ENCODE measurements around the gene RNF13.
A peak's percentile ranks its signal among the peaks of the same experiment; 100 is the strongest.

The RNF13 gene

DNA sequence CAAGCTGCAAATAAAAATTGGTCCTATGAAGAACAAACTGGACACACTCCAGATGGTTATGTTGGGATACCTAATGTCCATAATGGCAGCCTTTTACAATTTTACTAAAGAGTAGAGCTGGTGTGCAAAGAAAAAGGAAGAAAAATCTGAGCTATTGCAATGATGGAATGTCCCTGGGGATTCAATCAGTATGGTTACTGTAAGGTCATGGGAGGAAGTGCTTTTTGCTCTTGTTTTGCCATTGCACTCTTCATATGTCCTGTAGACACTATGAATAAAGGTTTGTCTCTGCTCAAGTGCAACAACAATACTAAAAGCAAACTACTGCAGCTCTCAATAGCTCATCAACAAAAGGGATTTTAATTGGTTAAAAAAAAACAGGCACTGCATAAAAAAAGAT is 152.3 kb downstream of the RNF13 start:
- TF ChIP-seq GATA2 (IDR thresholded peaks at IDR 0.05; ENCODE audit: low read depth, low read length): no peak
- no peak for TF ChIP-seq GATA3 (IDR thresholded peaks at IDR 0.05; ENCODE audit: low read depth, low read length)

- no peak for TF ChIP-seq GATA2 (IDR thresholded peaks at IDR 0.05; ENCODE audit: low read depth, low read length)
- no peak for TF ChIP-seq GATA3 (IDR thresholded peaks at IDR 0.05; ENCODE audit: low read depth, low read length)
These were observed 154.2 kb downstream of the RNF13 start for GRCh38 chr3:149967086-149967685.

DNA sequence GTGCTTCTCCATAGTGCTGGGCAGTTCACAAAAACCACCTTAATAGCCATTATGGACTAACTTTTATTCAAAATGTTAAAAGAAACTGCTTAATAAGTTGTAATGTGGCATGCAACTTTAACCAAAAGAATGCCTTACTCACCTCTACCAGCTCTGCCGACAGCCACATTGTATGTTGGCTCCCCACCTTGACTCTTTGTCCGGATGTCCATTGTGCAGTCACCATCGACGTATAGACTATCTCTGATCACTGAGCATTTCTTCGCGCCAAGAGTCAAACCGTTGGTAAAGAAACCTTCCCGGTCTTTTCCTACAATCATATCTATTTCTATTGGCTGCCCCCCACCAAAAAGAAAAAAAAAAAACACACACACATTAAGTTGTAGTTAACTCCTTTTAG is 155.2 kb downstream of the RNF13 start:
- no peak for TF ChIP-seq GATA2 (IDR thresholded peaks at IDR 0.05; ENCODE audit: low read depth, low read length)
- TF ChIP-seq GATA3 (IDR thresholded peaks at IDR 0.05; ENCODE audit: low read depth, low read length): no peak

GRCh38 chr3:149969110-149969939 is 156.3 kb downstream of the RNF13 start:
- TF ChIP-seq GATA3 (IDR thresholded peaks at IDR 0.05; ENCODE audit: low read depth, low read length): no peak
- TF ChIP-seq GATA2 (IDR thresholded peaks at IDR 0.05; ENCODE audit: low read depth, low read length): no peak

DNA sequence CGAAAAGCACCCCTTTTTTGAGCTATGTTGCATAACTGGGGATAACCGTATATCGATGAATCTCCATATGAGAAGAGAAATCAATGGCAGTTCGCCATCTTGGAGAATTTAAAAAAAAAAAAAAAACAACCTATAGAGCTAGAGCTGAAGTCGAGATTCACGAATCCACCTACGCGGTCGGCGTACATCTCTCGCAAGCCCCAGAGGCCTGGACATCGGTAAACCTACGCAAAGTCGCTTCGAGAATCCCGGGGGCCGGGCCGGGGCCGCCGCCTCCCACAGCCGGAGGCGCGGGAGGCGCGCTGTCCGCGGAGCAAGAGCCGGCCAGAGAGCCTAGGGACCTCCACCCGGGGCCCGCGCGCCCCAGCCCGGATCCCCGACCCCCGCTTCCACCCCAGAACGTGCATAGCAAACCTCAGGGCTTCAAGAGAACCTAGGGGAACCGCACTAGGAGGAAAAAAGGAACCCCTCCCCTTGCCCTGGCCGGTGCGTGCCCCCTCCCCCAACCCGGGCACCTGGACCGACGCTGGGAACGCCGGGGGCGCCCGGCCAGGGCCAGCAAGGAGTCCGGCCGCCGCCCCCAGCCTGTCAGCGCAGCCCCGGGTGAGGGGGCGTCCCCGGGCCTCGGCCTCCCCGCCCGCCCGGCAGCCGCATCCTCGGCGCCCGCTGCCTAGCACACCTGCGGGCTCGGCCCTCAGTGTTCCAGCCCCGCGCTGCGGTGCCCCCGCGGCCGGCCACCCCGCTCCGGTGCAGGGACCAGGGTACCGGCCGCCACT is 157.1 kb downstream of the RNF13 start:
- TF ChIP-seq GATA3 (IDR thresholded peaks at IDR 0.05; ENCODE audit: low read depth, low read length): no peak
- TF ChIP-seq GATA2 (IDR thresholded peaks at IDR 0.05; ENCODE audit: low read depth, low read length): no peak

DNA sequence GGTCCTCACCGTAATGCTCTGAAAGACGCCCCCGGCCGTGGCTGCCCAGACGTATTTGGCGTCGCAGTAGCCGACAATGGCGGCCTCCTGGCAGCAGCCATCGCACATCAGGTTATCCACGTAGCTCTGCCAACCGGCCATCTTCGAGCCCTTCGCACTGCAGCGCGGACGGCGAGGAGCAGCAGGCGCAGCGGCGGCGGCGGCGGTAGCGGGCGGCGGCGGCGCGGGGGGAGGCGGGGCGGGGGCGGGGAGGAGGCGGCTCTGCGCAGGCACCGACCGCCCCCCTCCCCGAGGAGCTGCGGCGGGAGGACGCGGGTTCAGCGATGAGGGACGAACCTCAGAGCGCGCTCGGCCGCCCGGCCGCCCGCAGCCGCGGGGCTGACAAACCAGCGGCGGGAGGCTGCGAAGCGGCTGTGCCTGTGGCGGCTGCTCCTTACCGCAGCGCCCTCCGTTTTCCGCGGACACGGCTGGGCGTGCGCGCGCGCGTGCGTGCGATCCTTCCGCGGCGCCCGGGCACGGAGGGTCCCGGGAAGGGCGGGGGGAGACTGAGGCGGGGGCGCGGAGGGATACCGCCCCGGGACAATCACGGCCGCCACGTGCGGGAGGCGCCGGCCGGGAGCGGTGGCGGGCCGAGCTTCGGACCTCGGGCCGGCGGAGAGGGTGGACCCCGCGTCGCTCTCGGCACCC is 157.8 kb downstream of the RNF13 start, which contains the start of gene PFN2:
TSS of gene PFN2 (minus strand) at position 180 of the 687 bp plus-strand sequence. CDS start at position 141, 39 bp downstream.
- TF ChIP-seq GATA3 (IDR thresholded peaks at IDR 0.05; ENCODE audit: low read depth, low read length) (no peak), GATA2 (IDR thresholded peaks at IDR 0.05; ENCODE audit: low read depth, low read length) (no peak; the same call in 1 of the 2 replicates)

DNA sequence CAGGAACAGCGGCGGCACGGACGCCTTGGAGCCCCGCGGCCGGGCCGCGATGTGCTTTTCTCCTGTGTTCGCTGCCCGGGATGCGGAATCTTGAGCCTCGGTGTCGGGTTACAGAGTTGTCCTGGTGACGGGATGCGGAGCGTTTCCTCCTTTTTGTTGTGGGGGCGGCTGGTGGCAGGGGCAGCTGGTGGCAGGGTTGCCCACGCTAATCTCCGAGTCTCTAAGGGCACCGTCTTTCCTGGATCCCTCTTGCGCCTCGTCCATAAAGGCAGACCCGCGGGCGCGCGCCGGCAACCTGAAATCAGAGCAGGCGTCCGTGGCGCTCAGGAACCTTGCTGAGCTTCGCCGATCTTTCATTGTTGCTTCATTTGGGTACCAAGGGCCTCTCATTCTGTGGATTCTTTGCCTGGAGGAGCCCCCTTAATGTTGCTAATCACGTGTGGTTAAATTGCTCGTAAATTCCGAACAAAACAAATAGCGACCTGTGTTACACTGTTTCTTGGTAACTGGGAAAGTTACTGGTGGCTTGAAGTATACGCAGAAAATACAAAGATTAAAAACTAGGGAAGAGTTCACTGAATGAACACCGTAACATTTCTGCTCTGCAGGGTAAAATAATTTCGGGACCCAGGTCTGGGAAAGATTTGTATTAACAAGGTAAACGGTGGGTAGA is 158.5 kb downstream of the RNF13 start:
- TF ChIP-seq GATA3 (IDR thresholded peaks at IDR 0.05; ENCODE audit: low read depth, low read length): no peak
- TF ChIP-seq GATA2 (IDR thresholded peaks at IDR 0.05; ENCODE audit: low read depth, low read length): 0 out of 2 replicates have a peak, but pooled peaks have one; percentile 6

DNA sequence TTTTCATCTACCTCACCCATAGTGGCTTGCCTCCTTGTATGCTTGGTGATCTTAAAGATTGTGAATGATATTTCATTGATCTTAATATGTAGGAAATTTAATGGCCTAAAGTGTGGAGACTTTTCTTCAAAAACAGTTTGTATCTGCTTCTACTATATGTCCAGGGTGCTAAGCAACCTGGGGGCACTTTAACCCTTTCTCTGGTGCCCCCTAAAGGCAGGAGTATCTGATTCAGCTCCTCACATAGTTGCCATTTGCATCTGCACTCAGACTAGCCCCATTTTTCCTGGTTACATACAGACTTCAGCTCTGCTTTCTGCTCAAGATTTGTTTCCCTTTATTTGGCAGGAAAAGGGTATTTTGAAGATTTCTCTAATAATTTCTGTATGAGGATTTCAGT is 162.9 kb downstream of the RNF13 start:
- TF ChIP-seq GATA2 (IDR thresholded peaks at IDR 0.05; ENCODE audit: low read depth, low read length) (no peak), GATA3 (IDR thresholded peaks at IDR 0.05; ENCODE audit: low read depth, low read length) (no peak)

DNA sequence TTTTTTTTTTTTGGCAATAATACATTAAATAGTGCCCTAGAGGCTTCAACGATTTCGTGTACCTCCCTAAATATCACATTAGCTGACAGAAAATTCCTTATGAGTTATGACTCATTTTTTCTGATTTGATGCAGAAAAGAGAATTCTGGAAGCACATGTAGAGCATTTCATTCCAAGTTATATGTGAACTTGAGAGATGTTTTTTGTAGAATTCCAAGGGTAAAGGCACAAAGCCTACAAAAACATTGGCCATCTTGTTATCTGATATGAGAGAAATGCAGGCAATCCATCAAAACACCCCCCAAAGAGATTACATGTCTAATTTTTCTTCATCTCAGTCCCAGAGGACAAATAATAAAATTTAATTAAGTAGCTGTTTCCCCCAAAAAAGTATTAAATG is 164.4 kb downstream of the RNF13 start:
- TF ChIP-seq GATA3 (IDR thresholded peaks at IDR 0.05; ENCODE audit: low read depth, low read length): no peak
- no peak for TF ChIP-seq GATA2 (IDR thresholded peaks at IDR 0.05; ENCODE audit: low read depth, low read length)

GRCh38 chr3:149983628-149984027 is 170.6 kb downstream of the RNF13 start:
- no peak for TF ChIP-seq GATA2 (IDR thresholded peaks at IDR 0.05; ENCODE audit: low read depth, low read length)
- TF ChIP-seq GATA3 (IDR thresholded peaks at IDR 0.05; ENCODE audit: low read depth, low read length): no peak

- TF ChIP-seq GATA3 (IDR thresholded peaks at IDR 0.05; ENCODE audit: low read depth, low read length): no peak
- no peak for TF ChIP-seq GATA2 (IDR thresholded peaks at IDR 0.05; ENCODE audit: low read depth, low read length)
These were observed 176.3 kb downstream of the RNF13 start for GRCh38 chr3:149989307-149989706.

DNA sequence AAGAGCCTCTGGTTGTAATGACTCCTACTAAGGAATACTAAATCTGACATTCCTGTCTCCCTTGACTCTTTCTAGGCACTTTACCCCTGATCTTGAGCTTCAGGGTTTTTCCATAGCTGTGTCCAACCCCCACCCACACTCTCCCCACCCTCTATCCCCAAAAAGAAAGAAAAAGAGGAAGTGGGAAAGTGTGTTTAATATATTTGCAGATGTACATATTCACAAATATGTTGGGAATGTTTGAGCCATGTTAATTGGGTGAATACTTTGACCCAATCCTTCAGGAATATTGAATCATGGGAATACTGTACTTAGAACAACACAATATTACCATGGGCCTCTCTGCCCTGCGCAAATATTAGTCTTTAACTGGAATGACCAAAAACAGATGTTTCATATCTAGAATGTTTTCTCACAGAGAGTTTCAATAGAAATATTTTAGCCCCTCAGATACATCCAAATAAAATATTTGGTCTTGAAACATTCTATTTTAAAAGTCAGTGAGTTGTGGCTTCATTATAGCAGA is 177.5 kb downstream of the RNF13 start:
- TF ChIP-seq GATA3 (IDR thresholded peaks at IDR 0.05; ENCODE audit: low read depth, low read length): no peak
- no peak for TF ChIP-seq GATA2 (IDR thresholded peaks at IDR 0.05; ENCODE audit: low read depth, low read length)

Data from SH-SY5Y (cell line).